ENCODE measurements around the gene GRIK4.

The GRIK4 gene

DNA sequence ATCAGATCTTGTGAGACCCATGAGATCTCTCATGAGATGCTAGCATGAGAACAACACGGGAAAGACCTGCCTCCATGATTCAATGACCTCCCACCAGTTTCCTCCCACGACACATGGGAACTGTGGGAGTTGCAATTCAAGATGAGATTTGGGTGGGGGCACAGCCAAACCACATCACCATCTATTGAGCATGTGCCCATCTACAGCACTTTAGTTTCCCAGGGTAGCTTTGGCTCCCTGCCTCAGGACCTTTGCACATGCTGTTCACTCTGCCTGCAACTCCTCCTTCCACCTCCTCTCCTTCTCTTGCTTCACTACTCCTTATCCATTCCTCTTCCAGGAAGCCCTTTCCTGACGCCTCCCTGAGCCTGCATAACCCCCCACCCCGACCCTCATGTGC lies 17.2 kb downstream of the GRIK4 start:
- DNase-seq: no peak

DNA sequence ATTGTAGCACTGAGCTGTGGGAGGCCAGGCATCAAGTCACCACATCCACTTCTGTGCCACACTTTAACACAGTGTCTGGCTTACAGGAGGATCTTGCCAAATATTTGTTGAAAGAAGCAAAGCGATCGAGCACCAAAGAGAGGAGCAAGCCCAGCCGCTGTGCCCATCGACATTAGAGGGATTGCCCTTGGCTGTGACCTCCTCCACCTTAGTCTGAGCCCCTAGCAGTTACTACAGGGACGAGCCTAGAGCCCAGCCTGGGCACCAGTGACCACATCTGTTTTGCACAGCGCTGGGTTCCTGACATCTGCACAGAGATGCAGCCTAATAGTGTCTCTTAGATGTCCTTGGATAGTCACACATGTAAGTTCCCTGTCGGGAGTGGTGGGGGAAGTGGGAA lies 17.7 kb downstream of the GRIK4 start:
- DNase-seq: no peak

DNA sequence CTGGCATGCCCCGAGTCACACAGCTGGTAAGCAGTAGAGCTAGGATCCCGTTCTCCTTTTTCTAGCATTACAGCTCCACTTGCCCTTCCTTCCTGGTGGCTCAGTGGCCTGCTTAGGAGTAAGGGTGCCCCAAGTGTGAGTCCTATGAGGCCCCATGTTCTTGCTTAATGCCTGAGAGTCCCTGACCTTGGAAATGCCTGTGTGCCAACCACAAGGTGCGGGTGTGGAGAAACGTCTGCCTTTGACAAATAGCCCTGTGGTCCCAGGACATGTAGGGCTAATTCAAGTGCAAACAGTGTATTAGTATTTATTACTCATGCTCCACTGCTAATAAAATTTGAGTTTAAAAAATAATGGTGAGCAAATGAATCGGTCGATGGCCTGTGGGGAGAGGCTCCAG lies 18.4 kb downstream of the GRIK4 start:
- DNase-seq: no peak

DNA sequence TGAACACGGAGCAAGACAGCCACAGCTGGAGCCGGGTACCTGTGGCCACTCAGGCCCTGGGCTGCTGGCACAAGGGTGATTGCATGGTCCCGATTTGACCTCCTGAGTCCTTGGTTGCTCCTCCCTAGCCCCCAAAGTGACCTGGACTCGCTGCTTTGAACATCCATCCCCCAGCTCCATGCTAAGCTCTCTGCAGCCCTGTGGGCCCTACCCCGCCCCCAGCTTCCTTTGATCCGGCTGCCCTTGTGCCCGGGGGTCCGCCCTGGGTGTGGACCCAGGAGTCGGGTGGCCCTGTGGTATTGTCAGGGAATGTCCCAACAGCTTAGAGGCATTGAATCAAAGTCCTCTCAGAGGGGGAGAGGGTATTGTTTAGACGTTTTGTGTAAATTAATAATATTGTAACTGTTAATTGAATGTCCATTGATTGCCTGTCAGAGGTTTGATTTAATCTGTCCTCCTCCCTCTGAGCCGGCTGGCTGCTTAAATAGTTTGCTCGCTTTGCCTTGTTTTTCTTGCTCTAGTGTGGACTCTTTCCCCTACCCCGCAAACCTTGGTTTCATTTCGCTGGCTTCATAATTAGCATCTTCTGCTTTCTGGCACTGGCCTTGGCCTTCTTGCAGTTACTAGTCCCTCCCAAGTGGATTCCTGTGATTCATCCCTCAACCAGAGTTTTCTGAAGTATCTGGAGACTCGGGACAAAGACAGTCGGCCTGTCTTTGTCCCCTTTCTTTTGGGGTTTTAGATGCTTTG lies 20.7 kb downstream of the GRIK4 start:
- no peak for DNase-seq

GRCh38 chr11:120532832-120533196 lies 21.3 kb downstream of the GRIK4 start:
- no peak for DNase-seq

- no peak for DNase-seq
These were observed 24.7 kb downstream of the GRIK4 start for GRCh38 chr11:120536091-120536796.

DNA sequence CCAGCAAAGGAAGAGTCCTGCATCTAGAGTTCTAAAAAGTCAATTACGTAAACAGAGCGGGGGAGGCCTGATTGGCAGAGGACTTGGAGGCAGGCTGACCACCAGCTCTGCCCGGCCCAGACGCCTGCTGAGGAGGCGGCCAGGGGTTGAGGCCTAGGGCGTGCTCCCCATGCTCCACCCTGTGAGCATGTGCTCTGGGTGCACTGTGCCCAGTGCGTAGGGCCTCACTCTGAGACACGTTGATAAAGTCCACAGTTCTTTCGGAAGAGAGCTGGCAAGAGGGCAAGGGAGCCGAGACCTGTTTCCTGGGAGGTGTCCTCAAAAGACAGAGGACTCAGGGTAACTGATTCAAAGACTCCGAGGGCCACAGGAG lies 25.2 kb downstream of the GRIK4 start:
- DNase-seq: no peak

DNA sequence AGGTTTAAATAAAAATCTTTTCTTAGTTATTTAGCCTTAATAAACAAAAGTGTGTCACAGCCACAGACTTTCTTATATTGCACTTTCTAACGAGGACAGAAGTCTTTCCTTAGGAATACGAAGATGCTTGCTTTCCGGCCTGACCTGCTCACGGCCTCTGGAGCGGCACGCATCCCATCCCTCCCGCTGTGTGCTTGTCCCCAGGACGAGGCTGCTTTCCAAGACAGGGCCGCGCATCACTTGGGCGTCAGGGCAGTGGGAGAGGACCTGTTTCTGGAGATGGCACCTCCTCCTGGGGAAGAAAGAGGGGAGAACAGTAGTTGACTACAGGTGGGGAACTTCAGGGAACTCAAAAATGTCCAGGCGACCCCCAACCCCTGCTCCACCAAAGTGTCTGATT lies 26.4 kb downstream of the GRIK4 start:
- DNase-seq: no peak

- DNase-seq: no peak
These were observed 27.2 kb downstream of the GRIK4 start for GRCh38 chr11:120538707-120539106.

- DNase-seq: peak; percentile 64
These were observed 28.3 kb downstream of the GRIK4 start for GRCh38 chr11:120539667-120540369.

DNA sequence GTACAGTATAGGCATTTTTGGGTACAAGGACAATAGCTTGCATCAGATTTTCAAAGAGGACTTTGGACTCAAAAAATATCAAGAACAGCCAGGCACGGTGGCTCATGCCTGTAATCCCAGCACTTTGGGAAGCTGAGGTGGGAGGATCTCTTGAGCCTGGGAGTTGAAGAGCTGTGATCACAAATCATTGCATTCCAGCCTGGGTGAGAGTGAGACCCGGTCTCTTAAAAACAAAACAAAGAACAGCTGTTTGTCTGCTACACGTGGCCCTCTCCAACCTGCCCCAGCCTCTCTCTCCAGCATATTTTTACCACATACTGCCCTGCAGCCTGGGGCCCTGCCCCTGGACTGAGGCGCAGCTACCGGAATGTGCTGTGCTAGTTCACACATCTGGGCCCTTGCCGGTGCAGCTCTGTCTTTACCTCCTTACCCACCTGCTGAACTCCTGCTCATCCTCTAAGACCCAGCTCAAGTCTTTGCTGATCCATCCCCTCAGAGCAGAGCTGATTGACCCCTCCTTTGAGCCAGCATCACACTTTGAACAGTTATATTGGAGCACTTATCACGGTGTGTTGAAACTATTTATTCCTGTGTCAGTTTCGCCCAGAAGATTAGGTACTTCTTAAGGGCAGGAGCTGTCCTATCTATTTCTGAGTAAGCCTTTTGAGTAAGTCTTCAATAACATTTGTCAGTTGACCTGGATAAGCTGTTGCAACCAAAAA lies 29.4 kb downstream of the GRIK4 start:
- no peak for DNase-seq

GRCh38 chr11:120543521-120544215 lies 32.1 kb downstream of the GRIK4 start:
- DNase-seq: no peak

DNA sequence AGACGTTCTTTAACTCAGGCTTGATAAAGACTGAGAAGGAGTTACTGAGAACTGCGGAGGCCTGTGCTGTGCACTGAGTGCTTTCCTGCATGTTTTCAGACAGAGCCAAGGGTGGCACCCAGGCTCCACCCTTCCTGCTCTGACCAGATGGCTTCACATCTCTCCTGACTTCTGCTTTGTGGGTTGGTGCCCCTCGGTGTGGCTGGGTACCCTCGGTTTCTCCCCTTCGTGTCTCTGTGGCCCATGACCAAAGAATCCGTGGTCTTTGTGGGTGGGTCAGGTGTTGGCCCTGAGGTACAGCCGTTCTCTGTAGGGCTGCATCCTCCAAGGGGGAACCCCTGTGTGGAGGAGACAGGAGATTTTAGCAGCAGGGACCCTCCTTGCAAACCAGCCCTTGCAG lies 34.3 kb downstream of the GRIK4 start:
- DNase-seq: no peak

DNA sequence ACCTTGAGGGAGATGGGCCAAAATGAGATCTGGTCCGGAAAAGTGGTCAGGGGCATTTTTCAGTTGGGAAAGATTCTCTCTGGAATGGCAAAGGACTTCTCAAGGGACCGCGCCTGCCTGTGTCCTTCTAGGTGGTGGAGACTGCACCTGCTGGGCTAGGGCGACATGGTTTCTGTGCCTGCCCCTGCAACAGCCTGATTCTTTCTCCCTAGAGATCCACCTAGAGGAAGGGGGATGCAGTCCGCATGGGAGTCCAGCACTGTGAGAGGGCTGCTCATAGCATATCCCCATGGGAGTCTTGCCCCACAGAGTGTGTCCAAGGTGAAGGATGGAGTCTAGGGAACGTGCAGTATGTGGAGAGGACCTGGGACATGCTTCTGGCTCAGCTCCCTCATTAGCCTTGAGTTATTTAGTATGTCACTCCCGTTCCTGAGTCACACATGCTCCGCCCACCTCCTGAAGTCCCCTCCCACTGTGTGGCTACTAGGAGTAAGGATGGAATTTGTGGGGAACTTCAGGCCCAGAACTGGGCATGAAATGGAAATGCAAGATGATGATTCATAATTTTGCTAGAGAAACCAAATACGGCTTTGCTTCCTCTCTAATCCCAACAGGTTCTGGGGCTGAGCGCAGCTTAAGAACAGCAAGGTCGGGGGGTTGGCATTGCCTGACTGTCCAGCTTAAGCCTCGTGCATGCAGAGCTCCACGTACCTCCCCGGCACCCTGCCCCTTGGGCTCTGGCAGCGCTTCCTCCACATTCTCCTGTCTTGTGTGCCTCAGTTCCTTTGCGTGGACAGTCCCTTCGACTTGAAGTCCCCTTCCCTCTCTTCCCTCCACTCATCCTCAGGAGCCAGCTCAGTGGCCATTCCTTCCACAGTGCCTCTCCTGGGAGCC lies 35.0 kb downstream of the GRIK4 start:
- no peak for DNase-seq

- DNase-seq: no peak
These were observed 35.8 kb downstream of the GRIK4 start for GRCh38 chr11:120547316-120547715.

DNA sequence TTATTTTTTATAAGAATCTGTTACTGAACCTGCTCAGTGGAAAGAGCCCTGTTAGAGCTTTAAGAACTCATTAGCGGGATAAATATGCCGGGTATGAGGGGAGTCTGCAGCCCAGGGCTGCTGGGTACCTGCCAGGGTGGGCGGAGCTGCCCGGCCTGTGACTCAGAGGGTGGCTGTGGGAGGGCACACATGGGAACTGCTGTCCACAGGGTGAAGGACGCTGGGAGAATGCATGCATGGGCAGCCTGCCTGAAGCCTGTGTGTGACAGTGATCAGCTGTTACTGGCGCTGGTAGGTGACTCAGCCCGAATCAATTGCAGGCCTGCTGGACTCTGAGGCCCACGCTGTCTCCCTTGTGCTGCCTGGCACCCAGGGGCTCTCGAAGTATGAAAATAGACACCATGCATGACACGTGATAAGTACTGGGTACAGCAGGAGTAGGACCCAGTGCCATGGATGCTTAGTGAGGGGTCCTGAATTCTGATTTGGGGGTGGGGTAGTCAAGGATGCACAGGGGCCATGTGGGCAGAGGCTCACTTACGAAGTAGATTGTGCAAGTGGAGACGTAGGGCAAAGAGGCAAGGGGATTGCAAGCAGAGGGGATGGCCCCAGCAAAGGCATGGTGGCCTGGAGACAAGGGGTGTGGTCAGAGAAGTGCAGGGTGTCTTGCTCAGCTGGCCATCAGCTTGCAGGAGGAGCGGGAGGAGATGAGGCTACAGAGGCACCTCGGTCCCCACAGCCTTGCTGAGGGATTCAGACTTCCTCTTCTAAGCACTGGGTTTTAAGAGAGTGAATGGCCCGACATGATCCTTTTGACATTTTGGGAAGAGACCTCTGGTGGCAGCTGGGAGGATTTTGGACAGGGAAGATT lies 36.5 kb downstream of the GRIK4 start:
- peak; percentile 85 for DNase-seq

- no peak for DNase-seq
These were observed 37.2 kb downstream of the GRIK4 start for GRCh38 chr11:120548682-120549209.

GRCh38 chr11:120549346-120549745 lies 37.8 kb downstream of the GRIK4 start:
- no peak for DNase-seq

GRCh38 chr11:120550007-120550406 lies 38.5 kb downstream of the GRIK4 start:
- DNase-seq: no peak

DNA sequence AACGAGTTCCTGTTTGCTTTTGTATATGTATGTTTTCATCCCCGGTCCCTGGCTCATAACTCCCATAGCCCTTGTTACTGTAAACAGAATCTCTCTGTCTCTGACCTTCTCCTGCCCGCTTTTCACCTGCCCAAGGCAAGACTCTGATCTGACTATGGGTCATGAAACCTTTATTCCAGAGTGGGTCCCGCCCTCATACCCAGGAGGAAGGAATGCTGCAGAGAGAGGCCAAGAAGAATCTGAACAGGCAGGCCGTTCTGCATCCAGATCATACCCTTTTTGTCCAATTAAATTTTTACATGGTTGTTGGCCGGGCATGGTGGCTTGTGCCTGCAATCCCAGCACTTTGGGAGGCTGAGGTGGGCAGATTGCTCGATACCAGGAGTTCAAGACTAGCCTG lies 39.6 kb downstream of the GRIK4 start:
- no peak for DNase-seq

Data from NCI-H2029 (cell line).